ENCODE measurements around the gene MICU1. TPM values are rescaled to one million over a fixed set of nuclear protein-coding genes. Genes with fewer than 3 reads are reported as not detected.

Gene MICU1
- polyA plus RNA-seq, 2 of the 4 experiments (the other 2 are of a cell fraction) = 54.5 to 58.6 TPM

GRCh38 chr10:72334825-72335393 lies 291.0 kb downstream of the MICU1 start:
- H3K4me1 ChIP-seq = peaks cover 66% of the 10 kb centered on the region

GRCh38 chr10:72334196-72334824 lies 291.6 kb downstream of the MICU1 start:
- peaks cover 70% of the 10 kb centered on the region for H3K4me1 ChIP-seq

More at GRCh38 chr10:72334825-72335393, 291.0 kb downstream of the MICU1 start:
- ChIA-PET CTCF (interaction anchor here (0.6 to 7.4 kb wide), 11 partner anchors 12 to 438 kb away, joined by 3 to 79 read pairs (median 6); partner anchors contain the start of gene DDIT4), POLR2A (interaction anchor here (1.3 to 2.7 kb wide), 3 partner anchors 14 to 62 kb away, joined by 4 to 19 read pairs (median 7); partner anchors contain the start of gene DDIT4)
- DNase-seq (ENCODE audit: low read depth in 1 of 2, low spot score in 1 of 2) (no peak), FAIRE-seq (no peak), ATAC-seq (no peak)
- H3K27ac ChIP-seq = peak overlapping the region; percentile 78 to 80; a peak in 5 of 6 replicates
- WGBS (ENCODE audit: missing lambda C conversion rate) = 90% methylated on average over 12 of the region's 16 CpGs
- H3K4me2 ChIP-seq = no peak overlapping the region
- H3K4me3 ChIP-seq = no peak overlapping the region
- H3K9me3 ChIP-seq = no peaks in the 10 kb centered on the region
- TF ChIP-seq RARB (CRISPR knock-in tag; IDR thresholded peaks at IDR 0.05) (no peak), POLR2A (IDR thresholded peaks at IDR 0.05; ENCODE audit: low read length) (no peak), HOXB13 (CRISPR knock-in tag; IDR thresholded peaks at IDR 0.05; ENCODE audit: low read depth) (no peak), FOSB (CRISPR knock-in tag; IDR thresholded peaks at IDR 0.05) (no peak), EHF (CRISPR knock-in tag; IDR thresholded peaks at IDR 0.05) (no peak), CHD2 (IDR thresholded peaks at IDR 0.05; ENCODE audit: low read length, partially characterized antibody) (no peak), NR3C1 (IDR thresholded peaks at IDR 0.05) (no peak), HOXB5 (CRISPR knock-in tag; IDR thresholded peaks at IDR 0.05) (no peak), POLR2AphosphoS2 (conservative IDR thresholded peaks at IDR 0.05; ENCODE audit: low read length) (no peak), HMGXB4 (CRISPR knock-in tag; IDR thresholded peaks at IDR 0.05; ENCODE audit: borderline replicate concordance) (no peak), MAZ (IDR thresholded peaks at IDR 0.05; ENCODE audit: borderline replicate concordance, low read depth, low read length) (no peak), RNF2 (IDR thresholded peaks at IDR 0.05; ENCODE audit: borderline replicate concordance, low read depth) (no peak), E2F6 (IDR thresholded peaks at IDR 0.05; ENCODE audit: borderline replicate concordance, low read depth) (no peak), NPAS2 (CRISPR knock-in tag; IDR thresholded peaks at IDR 0.05; ENCODE audit: borderline replicate concordance) (no peak)

More at GRCh38 chr10:72334196-72334824, 291.6 kb downstream of the MICU1 start:
- FAIRE-seq = no peak
- CTCF ChIA-PET = interaction anchor here (0.6 to 7.4 kb wide), 8 partner anchors 18 to 438 kb away, joined by 3 to 79 read pairs (median 4); partner anchors contain the start of gene DDIT4
- DNase-seq (ENCODE audit: low read depth in 1 of 2, low spot score in 1 of 2) = no peak
- peak overlapping the region; percentile 78 to 80; a peak in 4 of 6 replicates for H3K27ac ChIP-seq
- no peak overlapping the region for H3K4me3 ChIP-seq
- POLR2A ChIA-PET = interaction anchor here (0.6 to 1.6 kb wide), 4 partner anchors 14 to 61 kb away, joined by 3 to 7 read pairs (median 4); no protein-coding TSS in a partner anchor
- ATAC-seq = no peak
- 77% methylated on average over 11 of the region's 17 CpGs for WGBS (ENCODE audit: missing lambda C conversion rate)
- no peak overlapping the region for H3K4me2 ChIP-seq
- H3K9me3 ChIP-seq = no peaks in the 10 kb centered on the region
- TF ChIP-seq SREBF2 (IDR thresholded peaks at IDR 0.05) (no peak), ZNF302 (CRISPR knock-in tag; IDR thresholded peaks at IDR 0.05) (no peak), PHF8 (IDR thresholded peaks at IDR 0.05; ENCODE audit: borderline replicate concordance, low read depth) (no peak), HEYL (CRISPR knock-in tag; IDR thresholded peaks at IDR 0.05) (no peak), EHF (CRISPR knock-in tag; IDR thresholded peaks at IDR 0.05) (no peak), JUNB (IDR thresholded peaks at IDR 0.05) (no peak), POLR2AphosphoS2 (conservative IDR thresholded peaks at IDR 0.05; ENCODE audit: low read length) (no peak), SMC3 (IDR thresholded peaks at IDR 0.05) (no peak), MAX (IDR thresholded peaks at IDR 0.05) (no peak), ESRRA (IDR thresholded peaks at IDR 0.05; ENCODE audit: borderline replicate concordance, low read length) (no peak), KDM1A (IDR thresholded peaks at IDR 0.05; ENCODE audit: low read depth) (no peak), CEBPB (IDR thresholded peaks at IDR 0.05) (no peak), HOXB13 (CRISPR knock-in tag; IDR thresholded peaks at IDR 0.05; ENCODE audit: low read depth) (no peak), NPAS2 (CRISPR knock-in tag; IDR thresholded peaks at IDR 0.05; ENCODE audit: borderline replicate concordance) (no peak), FOSB (CRISPR knock-in tag; IDR thresholded peaks at IDR 0.05) (no peak), TFCP2L1 (CRISPR knock-in tag; IDR thresholded peaks at IDR 0.05) (no peak), GATA3 (IDR thresholded peaks at IDR 0.05; ENCODE audit: borderline replicate concordance) (no peak)

Data from A549 (cell line).